Mononuclear cell (primary cell): Measurements from ENCODE around the gene KIAA0825. TPM values are rescaled to one million over a fixed set of nuclear protein-coding genes. Genes with fewer than 3 reads are reported as not detected.

Experiments used
- H3K27me3 ChIP-seq: 2 replicates; pipeline ENCODE4 v1.6.0; 2011; ENCODE audit warnings: low read length, control low read depth; ENCODE audit not compliant: insufficient read depth
- H3K4me1 ChIP-seq: 2 replicates; pipeline ENCODE4 v1.5.1; 2011; ENCODE audit warnings: mild to moderate bottlenecking, low read length, control low read depth; ENCODE audit not compliant: insufficient read depth
- H3K4me3 ChIP-seq: 2 replicates; pipeline ENCODE4 v1.5.1; 2011; ENCODE audit warnings: mild to moderate bottlenecking, low read length, moderate library complexity
- H3K9me3 ChIP-seq: 2 replicates; pipeline ENCODE4 v1.5.1; 2011; ENCODE audit warnings: low read depth, mild to moderate bottlenecking, control low read depth, low read length
- total RNA-seq: library from RNA; depleted of rRNA; stranded (reverse); fragments of >200 nt; gene quantifications from one replicate; pipeline ENCODE4 v1.2.3, GENCODE V29; 2012

Gene KIAA0825
- total RNA-seq, 1 donor, result 2.5 TPM

DNA sequence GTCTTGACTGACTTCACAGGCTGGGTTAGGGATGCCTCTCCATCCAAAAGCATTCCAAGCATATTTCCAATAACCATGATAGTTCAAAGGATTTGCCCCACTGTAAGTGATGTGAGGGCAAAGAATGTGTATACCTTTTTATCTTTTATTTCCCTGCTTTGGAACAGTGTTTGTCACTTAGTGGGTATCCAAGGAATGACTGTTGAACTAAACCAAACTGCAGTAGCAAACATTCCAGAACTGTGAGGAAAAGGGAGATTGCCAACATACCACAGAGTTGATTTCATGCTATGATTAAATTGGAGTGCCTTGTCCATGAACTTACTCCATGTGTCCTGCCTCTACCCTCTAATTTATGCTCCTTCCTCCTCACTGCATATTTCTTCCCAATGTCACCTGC, 400.0 kb downstream of the KIAA0825 start:
- no peaks in the 10 kb centered on the region for H3K4me1 ChIP-seq
- no peaks in the 10 kb centered on the region for H3K9me3 ChIP-seq
- no peak overlapping the region for H3K4me3 ChIP-seq
- H3K27me3 ChIP-seq, result no peaks in the 10 kb centered on the region

DNA sequence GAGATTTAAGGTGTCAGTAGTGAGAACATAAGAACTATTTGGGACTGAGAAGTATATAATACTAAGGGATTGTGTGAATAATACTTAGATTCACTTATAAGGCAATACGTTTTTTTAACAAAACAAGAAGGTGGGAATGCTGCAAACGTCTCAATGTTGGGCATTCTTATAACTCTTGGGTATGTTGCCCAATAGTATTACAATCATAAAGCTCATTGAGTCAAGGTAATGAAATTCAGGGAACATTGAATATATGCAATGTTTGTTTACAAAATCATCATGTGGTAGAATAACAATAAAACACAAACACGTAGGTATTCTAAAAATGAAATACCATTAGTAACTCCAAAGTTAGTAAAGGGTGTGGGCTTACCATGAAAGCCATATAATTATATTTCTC, 400.7 kb downstream of the KIAA0825 start:
- no peaks in the 10 kb centered on the region for H3K4me1 ChIP-seq
- H3K4me3 ChIP-seq, result no peak overlapping the region
- no peaks in the 10 kb centered on the region for H3K27me3 ChIP-seq
- H3K9me3 ChIP-seq, result no peaks in the 10 kb centered on the region

DNA sequence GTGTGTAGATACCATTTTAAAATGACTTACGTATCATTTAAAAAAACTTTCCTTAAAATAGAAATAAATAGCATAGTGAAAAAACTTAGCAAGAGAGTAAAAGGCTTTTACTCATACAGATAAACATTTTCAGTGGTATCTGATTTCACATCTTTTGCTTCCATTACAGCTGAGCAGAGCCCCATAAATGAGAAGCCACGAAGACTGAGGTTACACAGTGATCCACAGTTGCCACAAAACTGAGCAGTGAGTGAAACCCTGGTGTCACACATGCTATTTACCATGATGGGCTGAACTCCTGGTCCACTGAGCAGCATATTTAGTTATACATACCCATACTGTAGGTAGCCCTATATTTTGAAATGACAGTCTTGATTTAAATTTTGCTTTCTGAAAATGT, 401.2 kb downstream of the KIAA0825 start:
- Histone ChIP-seq H3K4me3 (no peak overlapping the region), H3K9me3 (no peaks in the 10 kb centered on the region), H3K27me3 (no peaks in the 10 kb centered on the region), H3K4me1 (no peaks in the 10 kb centered on the region)

DNA sequence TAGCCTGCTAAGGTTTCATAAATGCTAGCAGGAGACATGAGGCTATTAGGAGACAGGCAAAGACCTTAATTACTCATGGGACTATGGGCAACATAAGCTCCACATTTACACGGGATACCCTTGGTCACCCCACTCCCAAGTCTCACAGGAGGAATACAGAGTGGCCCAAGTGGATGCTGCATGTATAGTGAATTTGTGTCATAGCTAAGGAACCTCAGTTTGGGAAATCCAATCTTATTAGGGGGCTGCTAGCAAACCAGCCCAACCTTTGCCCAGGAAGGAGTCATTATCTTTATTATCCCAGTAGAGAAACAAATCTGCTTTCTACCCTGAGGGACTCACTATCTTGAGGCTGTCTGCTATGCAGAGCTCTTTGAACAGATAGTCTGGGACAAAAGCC, 405.9 kb downstream of the KIAA0825 start:
- H3K4me3 ChIP-seq, result no peak overlapping the region
- no peaks in the 10 kb centered on the region for H3K4me1 ChIP-seq
- no peaks in the 10 kb centered on the region for H3K27me3 ChIP-seq
- no peaks in the 10 kb centered on the region for H3K9me3 ChIP-seq

DNA sequence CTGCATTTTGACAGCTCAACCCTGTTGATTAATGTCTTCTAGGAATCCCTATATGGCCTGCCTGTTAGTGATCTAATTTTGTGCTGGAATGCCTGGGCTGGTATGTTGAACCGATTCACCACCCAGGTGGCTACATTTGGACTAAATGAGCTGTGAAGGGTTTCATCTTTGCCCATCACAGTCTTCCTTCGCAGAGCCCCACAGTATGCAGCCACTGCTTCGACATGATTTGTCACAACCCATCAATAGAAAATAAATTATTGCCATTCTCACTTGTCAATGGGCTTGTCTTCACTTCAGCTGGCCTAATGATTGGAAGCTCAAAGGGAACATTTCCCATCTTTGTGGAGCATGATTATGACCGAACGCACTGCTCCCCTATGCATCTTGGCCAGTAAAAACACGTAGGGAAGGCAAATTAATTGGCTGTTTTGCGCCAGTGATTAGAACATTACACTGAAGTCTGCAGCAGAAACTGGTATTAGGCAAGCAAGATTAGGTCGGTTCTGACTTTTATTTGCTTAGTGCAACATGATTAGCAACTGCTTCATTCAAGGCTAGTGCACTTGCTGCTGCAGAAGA, 408.5 kb downstream of the KIAA0825 start:
- Histone ChIP-seq H3K27me3 (no peaks in the 10 kb centered on the region), H3K4me1 (no peaks in the 10 kb centered on the region), H3K9me3 (no peaks in the 10 kb centered on the region), H3K4me3 (no peak overlapping the region)

DNA sequence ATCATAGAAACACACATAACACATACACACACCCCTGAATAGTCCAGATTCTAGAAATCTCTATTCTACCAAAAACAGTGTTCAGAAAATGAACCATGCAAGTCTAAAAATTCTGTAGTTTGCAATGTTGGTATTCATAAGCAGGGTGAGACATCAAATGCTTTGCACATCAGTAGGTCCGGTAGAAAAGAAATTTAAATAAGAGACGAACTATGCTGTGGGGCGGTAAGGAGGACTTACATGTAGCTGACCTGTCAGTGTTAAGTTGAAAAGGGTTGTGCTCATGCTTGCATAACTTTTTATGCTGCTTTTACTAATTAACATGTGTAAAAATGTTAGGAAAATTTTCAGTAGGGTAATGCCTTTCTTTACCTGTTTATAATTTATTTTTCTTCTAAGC, 409.1 kb downstream of the KIAA0825 start:
- Histone ChIP-seq H3K27me3 (no peaks in the 10 kb centered on the region), H3K4me3 (no peak overlapping the region), H3K9me3 (no peaks in the 10 kb centered on the region)

DNA sequence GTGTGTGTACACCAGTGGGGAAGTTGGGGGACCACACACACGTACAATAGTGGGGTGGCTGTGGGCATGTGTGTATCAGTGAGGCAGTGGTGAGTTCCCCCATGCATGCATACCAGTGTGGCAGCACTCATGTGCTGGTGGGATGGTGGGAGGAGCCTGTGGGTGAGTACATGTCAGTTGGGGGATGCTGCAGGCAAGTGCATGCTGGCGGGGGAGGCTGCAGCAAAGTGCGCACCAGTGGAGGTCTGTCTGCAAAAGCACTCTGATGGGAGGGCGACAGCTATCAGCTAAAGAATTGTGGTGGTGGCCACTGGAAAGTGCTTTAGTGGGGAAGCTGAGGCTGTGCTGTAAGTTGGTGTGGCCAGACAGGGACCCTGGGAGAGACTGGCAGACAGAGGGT, 418.8 kb downstream of the KIAA0825 start:
- Histone ChIP-seq H3K4me3 (no peak overlapping the region), H3K9me3 (no peaks in the 10 kb centered on the region), H3K4me1 (no peaks in the 10 kb centered on the region), H3K27me3 (no peaks in the 10 kb centered on the region)

More for the DNA sequence above, 409.1 kb downstream of the KIAA0825 start:
- no peaks in the 10 kb centered on the region for H3K4me1 ChIP-seq

DNA sequence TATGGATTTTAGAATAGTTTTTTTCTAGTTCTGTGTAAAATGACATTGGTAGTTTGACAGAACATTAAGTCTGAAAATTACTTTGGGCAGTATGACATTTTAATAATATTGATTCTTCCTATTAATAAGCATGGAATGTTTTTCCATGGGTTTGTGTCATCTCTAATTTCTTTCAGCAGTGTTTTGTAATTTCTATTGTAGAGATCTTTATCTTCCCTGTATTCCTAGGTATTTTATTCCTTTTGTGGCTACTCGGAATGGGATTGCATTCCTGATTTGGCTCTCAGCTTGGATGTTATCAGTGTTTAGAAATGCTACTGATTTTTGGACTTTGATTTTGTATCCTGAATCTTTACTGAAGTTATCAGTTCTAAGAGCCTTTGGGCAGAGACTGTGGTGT, 420.4 kb downstream of the KIAA0825 start:
- Histone ChIP-seq H3K4me3 (no peak overlapping the region), H3K9me3 (no peaks in the 10 kb centered on the region), H3K27me3 (no peaks in the 10 kb centered on the region), H3K4me1 (no peaks in the 10 kb centered on the region)

DNA sequence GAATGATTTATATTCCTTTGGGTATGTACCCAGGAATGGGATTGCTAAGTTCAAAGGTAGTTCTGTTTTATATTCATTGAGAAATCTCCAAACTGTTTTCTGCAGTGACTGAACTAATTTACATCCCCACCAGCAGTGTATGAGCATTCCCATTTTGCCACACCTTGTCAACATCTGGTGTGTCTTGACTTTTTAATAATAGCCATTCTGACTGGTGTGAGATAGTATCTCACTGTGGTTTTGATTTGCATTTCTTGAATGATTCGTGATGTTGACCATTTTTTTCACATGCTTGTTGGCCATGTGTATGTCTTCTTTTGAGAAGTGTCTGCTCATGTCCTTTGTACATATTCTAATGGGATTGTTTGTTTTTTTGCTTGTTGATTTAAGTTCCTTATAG, 421.5 kb downstream of the KIAA0825 start:
- Histone ChIP-seq H3K9me3 (no peaks in the 10 kb centered on the region), H3K27me3 (no peaks in the 10 kb centered on the region), H3K4me3 (no peak overlapping the region), H3K4me1 (no peaks in the 10 kb centered on the region)

DNA sequence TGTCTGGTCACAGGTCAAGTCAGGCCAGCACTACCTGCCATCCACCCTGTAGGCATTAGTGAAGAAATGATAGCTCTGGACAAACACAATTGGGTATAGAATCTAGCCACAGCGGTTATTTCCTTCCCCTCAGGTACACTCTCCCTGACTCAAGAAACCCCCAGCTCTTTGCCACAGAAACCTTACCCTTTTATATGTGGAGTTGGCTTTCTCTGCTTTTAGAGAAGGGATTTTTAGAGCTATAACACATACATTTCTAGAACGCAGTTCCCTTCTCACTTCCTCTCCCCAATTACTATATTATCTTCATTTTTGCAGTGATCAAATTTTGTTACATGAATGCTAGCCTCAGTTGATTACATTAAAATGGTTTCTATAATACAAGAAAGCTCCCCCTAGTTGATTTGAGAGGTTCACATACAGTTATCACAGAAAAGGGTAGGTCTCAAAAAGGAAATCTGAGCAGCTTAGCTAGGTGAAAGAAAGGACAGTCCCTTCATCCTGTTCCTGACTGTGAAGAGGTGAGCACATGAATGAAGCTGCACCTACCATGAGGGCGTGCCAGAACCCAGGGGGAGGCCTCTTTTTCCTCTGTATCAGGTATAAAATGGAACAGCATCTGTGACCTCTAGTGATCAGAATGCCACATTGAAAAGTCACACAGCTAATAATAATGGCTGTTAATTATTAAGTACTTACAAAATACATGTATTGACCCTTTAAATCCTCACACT, 425.6 kb downstream of the KIAA0825 start:
- Histone ChIP-seq H3K4me1 (no peaks in the 10 kb centered on the region), H3K4me3 (no peak overlapping the region), H3K9me3 (no peaks in the 10 kb centered on the region), H3K27me3 (no peaks in the 10 kb centered on the region)

DNA sequence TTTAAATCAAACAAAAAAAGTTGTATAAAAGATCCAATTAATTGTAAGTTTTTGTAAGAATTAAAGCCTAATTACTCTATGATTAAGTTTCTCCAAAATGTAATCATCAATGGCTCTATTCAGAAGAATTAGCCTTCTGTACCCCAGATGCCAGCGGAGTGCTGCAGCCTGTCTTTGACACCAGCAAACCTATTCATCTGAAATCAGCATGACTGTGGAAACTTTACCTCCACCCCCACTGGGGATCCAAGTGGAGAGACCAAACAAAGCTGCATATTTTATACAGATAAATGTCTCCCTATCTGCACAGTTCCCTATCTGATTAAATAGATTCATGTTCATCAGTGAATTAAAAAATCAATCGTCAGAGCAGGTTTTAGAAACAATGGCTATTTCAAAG, 426.8 kb downstream of the KIAA0825 start:
- Histone ChIP-seq H3K4me3 (no peak overlapping the region), H3K4me1 (no peaks in the 10 kb centered on the region), H3K9me3 (no peaks in the 10 kb centered on the region), H3K27me3 (no peaks in the 10 kb centered on the region)

DNA sequence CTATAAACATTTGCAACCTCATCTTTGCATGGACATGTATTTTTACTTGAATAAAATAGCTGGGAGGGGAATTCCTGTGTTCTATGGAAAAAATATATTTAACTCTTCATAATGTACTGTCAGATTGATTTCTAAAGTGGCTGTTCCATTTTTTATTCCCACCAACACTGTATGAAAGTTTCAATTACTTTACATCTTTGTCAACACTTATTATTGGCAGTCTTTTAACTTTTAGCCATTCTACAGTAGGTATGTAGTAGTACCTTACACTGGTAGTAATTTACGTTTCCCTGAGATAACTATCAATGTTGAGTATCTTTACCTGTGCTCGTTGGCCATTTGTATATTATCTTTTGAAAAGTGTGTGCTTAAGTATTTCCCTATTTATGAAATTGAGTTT, 429.7 kb downstream of the KIAA0825 start:
- H3K27me3 ChIP-seq, result no peaks in the 10 kb centered on the region
- no peaks in the 10 kb centered on the region for H3K9me3 ChIP-seq
- H3K4me1 ChIP-seq, result no peaks in the 10 kb centered on the region
- no peak overlapping the region for H3K4me3 ChIP-seq

DNA sequence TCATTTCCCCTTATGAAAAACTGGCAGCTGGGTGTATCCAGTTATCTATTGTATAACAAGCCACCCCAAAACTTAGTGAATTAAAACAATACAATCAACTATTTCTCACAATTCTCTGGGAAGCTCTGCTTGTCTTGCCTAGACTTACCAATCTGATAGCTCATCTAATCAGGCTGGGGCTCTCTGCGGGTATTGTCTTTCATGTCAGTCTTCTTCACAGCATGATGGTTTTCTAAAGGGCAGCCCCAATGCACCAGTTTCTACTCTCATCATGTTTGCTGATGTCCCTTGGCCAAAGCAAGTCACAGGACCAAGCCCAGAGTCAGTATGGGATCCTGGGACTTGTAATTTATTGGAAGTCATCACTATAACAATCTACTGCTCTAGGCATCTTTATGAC, 433.5 kb downstream of the KIAA0825 start:
- no peaks in the 10 kb centered on the region for H3K4me1 ChIP-seq
- H3K4me3 ChIP-seq, result no peak overlapping the region
- no peaks in the 10 kb centered on the region for H3K27me3 ChIP-seq
- no peaks in the 10 kb centered on the region for H3K9me3 ChIP-seq

DNA sequence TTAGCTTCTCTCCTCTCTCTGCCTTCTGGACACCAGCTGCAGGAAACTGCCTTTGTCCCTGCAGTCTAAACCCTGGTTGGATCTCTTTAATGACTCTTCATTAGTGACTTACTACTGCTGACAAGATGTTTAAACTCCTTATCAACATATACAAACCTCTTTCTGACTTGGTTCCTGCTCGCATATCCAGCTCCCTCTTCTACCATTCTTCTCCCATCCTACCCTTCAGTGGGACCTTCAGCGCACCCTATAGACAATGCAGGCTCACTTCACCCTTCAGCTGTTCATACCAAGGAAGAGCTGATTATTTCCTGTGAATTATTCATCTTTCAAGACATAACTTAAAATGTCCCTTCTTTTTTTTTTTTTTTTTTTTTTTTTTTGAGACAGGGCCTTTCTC, 436.5 kb downstream of the KIAA0825 start:
- no peak overlapping the region for H3K4me3 ChIP-seq
- H3K27me3 ChIP-seq, result no peaks in the 10 kb centered on the region
- H3K9me3 ChIP-seq, result no peaks in the 10 kb centered on the region
- no peaks in the 10 kb centered on the region for H3K4me1 ChIP-seq

DNA sequence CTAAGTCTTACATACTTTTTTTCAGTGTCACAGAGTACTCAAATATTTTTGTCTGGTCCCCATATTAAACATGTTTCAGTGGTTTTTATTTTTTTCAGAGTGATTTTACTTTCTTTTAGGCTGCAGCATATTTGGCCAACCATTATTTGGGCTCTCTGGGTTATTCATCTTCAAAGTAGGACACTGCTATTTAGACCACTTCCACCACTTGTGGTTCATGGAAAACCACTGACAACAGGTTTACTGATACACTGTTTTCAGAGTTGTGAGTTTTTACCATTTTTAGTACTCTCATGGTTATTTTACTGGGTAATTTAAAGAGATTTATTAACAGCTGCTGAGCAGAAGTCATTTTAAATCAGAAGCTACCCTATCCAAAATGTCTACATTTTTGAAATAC, 437.6 kb downstream of the KIAA0825 start:
- Histone ChIP-seq H3K9me3 (no peaks in the 10 kb centered on the region), H3K4me1 (no peaks in the 10 kb centered on the region), H3K27me3 (no peaks in the 10 kb centered on the region), H3K4me3 (no peak overlapping the region)

DNA sequence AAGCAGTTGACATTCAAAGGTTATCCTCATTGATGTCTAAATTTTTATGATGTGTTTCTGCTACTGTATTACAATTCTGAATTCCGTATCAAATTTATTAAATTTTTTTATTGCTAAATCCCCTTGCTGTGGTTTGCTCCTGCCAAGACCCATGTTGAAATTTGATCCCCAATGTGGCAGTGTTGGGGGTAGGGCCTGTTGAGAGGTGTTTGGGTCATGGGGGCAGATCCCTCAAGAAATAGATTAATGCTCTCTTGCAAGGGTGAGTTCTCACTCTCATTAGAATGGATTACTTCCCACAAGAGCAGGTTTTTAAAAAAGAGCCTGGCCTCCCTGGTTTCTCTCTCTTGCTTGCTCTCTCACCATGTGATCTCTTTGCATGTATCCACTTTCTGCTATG, 442.5 kb downstream of the KIAA0825 start:
- Histone ChIP-seq H3K4me1 (no peaks in the 10 kb centered on the region), H3K27me3 (no peaks in the 10 kb centered on the region), H3K9me3 (no peaks in the 10 kb centered on the region), H3K4me3 (no peak overlapping the region)
